GM21825 (cell line): ENCODE measurements around the gene P2RY12.

ENCODE experiments used
- ATAC-seq: cut with Tn5 transposase; IDR thresholded peaks from one replicate; pipeline ENCODE4 v1.9.1; 2021; ENCODE audit warnings: mild to moderate bottlenecking, moderate library complexity; ENCODE audit not compliant: unreplicated experiment

The P2RY12 gene

DNA sequence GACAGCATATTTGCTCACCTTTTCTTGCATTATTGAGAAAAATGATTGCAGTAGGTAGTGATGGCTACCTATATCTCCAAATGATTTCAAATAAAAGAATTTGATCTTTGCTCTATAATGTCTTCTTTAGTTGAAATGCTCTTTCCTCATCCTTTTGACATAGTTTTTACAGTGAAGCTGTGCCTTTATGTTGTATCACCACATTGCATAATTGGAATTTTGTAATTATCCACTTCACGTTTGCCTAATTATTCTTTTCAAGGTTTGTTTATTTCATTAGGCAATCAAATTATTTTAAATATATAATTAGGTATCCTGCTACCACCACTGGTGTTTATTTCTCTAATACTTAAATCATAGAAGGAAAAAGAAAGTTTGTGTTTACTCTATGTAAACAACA lies 33.9 kb downstream of the P2RY12 start:
- ATAC-seq: no peak

DNA sequence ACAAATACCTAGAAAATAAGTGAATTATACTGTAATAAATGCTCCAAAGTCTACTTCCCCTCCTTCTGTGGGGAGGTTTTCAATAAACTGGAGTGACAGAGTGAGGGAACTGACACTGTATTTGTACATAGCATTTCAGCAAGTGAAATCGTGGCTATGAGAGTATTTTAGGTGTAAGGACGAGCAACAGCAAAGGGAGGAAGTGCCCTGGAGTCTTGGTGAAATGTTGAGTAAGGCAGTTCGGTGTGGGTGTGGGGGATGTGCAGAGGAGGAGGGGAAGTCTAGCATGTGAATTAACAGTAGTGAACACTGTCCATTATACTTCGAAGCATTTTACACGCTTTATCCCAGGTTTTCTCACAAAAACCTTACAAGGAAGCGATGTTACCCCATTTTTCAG lies 37.1 kb downstream of the P2RY12 start:
- no peak for ATAC-seq

DNA sequence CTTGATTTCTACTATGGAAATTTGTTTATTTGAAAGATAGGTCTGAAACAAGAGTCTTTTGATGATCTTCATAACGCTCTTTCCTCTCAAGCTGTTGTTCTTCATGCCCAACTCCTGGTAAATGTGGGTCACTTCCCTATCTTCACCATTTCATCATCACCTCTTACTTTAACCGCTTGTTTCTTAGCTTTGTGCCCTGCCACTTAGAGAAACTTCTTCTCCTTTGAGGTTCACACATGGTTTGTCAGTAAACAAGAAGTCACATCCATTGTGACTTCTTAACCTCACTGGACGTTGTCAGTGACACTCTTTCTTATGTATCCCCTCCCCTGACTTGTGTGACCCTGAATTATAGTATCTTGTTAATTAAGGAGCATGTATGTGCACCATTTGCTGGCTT lies 38.3 kb downstream of the P2RY12 start:
- ATAC-seq: no peak

DNA sequence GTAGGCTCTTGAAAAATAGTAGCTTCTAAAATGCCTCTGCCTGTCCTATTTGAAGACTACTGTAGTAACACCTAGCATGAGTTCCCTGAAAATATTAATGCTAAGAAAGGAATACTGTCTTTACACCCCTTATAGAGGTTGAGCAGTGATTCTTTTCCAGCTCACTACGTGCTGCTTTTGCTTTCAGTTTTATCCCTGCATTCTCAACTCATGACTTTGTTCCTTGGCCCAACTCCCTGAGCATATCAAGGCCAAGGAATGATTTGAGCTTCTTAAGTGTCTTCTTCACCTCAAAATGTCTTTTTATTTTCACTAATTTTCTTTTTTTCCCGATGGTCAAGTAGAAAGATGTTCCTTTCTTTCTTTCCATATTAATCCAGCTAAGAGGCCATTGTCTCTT lies 38.7 kb downstream of the P2RY12 start:
- ATAC-seq: no peak

DNA sequence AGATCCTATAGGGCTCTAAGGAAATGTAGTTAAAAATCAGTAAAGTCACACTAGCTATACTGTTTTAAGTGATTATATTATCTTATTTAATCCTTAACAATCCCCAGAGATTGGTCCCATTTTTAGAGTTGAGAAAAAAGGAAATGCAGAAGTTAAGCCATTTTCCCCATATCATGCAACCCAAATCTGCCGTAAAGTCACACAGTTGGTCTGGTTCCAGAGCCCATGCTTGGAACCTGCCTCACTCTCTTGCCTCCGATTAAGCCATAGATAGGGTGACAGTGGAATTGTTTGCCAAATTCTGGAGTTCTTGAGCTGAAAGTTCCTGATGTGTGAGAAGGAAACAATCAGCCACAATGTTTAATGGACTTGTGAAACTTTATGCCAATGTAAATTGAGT lies 52.9 kb downstream of the P2RY12 start:
- no peak for ATAC-seq

DNA sequence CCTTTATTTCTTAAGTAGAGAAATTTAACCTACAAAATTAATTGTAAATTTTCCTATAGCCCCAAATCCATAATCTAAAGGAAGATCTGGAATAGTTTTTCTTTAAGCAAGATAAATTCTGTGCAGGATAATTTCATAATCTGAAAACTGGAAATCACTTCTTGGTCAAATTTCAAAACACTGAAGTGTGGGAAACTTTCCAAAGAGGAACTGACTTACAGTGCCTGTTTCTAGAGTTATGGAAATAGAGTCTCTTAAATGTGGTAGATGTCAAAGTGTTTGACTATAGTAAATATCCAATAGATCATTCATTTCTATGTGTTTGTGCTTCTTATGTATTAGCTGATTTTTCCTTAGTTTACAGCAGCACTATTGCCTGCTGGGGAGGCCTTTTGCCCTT lies 53.7 kb downstream of the P2RY12 start:
- ATAC-seq: no peak

DNA sequence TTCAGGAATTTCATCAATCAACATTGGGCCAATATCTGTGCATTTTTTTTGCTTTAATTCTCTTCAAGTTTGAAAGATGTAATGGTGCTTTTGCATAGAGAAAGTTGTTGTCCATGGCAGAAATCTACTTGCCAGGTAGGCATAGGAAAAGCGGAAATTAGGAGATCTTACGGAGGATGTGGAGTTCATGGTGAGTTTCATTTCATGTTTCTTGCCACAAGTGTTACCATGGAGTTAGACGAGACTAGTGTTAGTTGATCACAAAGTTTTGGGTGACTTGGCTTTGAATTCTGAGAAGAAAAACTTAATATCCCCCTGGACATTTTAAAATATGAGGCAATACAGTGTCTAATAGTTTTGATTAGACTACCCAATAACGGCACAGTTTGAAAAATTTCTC lies 54.2 kb downstream of the P2RY12 start:
- ATAC-seq: no peak

DNA sequence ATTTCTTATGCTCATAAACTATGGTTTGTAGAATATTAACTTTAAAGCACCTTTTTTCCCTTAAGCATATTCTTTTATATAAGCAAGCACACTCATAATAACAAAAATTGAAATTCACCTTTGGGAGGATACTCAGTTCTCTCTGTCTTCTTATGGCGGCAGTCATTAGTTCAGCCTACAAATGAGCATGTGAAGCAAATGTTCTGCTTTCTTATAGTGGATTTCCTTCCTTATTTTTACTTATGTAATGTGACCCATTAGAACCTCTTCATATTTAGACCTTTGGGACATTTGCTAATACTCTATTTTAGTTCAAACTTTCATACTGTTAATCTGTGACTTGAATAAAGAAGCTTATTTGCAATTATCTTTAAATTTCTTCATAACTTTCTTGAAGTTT lies 55.2 kb downstream of the P2RY12 start, which contains the start of gene P2RY13:
Gene P2RY13, minus strand, starts transcription at position 187 of the 400 bp plus-strand sequence. Its CDS starts 21 bp downstream, at position 166.
- no peak for ATAC-seq

DNA sequence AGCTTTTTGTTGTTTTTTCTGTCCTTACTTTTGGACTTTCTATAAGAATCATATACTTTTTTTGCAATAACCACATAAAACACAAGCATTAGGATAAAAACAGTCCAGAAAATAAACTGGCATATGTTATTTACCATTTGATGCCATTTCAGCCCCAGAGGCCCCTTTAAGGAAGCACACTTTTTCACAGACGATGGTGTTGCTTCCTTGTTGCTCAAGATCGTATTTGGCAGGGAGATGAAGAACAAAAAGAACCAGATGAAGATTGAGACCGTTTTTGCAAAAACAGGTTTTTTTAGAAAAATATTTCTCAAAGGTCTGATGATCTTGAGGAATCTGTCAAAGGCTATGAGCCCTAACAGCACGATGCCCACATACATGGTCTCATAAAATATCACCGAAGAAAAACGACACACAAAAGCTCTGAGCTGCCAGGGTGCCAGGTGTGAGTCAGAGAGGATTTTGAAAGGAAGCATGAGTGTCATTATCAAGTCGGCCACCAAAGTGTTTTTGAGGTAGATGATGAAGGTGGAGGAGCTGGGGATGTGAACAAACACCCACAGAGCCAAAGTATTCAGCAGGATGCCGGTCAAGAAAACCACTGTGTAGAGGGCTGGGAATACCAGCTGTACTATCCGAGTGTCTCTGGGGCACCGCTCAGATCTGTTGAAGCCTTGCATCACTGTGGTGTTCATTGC lies 56.1 kb downstream of the P2RY12 start:
- ATAC-seq: no peak

DNA sequence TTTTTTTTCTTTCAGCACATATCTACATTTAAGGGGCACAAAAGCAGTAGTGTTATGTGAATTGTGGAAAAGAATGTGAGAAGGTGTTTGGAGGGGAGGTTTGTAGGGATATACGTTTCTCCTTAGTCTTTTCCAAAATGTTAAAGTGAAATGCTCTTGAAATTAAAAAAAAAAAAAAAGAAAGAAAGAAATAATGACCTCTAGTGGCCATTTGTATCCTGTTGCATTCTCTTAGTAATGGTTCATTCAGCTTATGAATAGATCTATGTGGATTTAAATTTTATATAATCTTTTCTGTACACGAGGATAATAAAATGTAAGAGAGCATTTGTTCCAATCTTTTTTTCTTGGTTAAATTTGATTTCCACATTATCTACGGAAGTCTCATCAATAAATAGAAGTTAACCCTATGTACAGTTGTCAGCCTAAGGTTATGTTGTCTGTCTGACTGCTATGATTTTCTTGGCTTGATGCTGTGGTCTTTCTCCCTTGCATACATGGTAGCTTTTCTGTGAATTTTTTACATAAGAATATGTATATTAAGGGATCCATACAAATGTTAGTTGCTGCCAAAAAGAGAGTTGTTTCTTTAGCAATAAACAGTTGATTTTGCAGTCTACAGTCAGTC lies 56.9 kb downstream of the P2RY12 start:
- no peak for ATAC-seq

DNA sequence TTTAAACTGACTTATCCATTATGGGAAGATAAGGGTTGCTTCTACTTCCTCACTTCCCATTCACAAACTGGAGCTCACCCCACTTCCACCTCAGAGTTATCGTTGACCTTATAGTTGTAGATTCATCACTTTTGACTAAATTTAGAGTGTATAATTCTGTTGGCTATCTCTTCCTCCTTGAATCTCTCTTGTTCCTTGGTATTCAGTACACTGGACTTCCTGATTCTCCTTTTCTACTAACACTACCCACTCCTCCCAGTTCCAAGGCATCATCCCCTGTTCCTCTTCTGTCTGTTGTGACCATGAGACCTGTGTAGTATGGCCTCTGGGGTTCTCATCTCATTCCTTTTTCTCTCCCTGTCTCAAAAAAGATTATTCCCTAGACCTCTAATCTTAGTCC lies 62.0 kb downstream of the P2RY12 start:
- ATAC-seq: no peak

DNA sequence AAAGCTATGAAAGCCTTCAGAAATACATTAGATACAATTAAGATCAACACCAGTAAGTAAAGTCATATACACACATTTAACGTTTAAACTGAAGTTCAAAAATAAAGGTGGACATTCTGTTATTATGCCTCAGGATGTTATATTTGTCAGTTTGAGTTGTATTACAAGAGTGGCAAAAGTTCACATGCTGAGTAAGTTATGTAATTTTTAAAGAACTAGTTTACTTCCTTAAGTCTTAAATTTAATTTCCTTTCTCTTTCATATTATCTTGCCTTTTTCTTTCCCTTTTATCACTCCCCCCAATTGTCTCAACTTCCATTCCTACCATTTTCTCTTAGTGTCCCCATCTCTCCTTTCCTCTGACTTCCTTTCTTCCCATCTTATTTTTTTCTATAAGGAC lies 63.0 kb downstream of the P2RY12 start:
- no peak for ATAC-seq

DNA sequence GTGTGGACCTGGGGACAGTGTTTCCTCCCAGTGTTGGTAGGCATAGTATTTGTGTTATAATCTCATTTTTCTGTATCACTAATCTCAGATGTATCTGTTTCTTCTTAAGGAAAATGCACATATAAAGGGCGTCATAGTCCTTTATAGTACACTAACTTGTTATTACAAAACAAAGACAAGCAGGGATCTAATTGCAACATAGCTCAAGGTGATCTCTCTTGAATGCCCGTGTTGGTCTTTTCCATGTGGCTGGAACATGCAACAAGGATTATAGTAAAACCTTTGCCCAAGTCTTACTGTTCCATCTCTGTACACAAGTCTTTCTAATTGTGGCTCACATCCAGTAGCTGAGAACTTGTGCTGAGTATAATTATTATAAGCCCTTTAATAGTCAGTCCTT lies 64.4 kb downstream of the P2RY12 start:
- ATAC-seq: no peak

DNA sequence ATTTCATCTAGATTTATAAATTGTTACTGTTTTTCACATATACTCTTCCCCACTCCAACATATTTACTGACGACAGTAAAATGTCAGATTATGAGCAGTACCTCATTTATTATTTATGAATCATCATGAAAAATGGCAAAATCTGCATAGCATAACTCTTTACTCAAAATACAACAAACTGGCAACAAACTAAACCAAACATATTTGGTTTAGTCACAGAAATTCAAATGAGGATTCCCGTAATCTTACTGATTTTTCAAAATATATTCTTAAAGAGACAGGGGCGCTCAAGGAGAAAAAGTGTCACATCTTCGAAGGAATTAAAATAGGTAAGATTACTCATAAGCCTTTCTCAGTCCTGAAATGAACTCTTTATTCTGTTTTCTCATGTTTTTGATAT lies 64.9 kb downstream of the P2RY12 start:
- ATAC-seq: no peak

DNA sequence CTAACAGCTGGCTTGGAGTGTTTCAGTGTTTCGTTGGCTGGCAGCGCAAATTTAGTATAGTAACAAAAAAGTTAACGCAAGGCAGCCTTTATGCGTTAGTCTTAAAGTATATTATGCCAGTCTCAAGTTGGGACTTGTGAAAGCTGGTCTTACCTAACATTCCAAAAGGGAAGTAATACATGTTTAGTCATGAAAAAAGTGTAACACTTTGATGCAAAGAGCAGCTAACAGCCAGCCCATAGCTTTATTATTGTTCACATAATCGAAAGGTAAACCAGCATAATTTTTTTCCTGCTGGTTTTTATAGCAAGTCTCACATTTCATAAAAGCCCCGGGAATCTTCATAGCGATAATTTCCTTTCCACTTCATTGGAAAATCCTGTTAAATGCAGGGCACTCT lies 65.6 kb downstream of the P2RY12 start:
- no peak for ATAC-seq

DNA sequence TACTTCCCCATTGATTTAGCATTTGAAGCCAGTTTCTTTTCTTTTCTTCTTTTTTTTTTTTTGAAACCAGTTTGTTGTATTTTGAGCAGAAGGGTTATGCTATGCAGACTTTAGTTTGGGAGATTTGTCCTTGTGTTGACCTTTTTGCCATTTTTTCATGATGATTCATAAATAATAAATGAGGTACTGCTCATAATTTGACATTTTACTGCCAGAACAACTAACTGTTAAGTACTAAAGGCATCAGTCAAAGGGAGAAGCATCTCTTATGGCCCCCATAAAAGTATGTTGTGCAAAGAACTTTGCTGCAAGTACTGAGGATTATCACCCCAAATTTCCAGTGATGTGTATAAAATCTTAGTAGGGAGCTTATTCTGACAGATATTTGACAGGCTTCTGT lies 66.2 kb downstream of the P2RY12 start:
- ATAC-seq: no peak

DNA sequence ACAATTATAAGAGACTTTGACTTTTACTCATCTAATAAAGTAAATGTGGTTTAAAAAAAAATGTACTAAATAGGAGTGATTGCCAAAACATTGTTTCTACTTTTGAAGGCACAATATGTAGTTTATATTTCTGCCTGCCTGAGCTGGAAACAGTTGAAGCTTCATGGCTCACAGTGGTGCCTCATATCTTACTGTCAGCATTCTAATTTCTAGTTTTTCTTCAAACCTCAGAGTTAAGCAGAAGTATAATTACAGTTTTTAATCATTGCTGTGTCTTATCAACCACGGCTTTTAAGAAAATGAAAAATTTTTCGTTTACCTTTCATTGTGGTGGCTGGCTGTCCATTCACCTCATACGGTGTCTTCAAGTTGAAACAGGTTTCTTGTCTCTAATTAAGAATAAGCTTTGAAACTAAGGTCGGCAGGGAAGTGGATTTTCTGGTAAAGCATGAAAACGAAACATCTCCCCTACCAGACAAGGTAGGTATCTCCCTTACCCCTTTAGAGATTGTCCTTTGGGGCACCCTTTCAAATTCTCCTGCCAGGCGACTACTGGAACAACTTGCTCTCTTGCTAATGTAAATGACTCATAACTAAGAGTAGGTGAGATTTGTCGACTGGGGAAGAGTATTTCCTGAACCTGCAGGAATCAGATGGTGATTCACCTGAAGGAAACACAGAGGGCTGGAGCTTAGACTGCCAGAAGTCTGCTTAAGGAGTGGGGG lies 68.1 kb downstream of the P2RY12 start, which contains the start of gene GPR87:
Gene GPR87, minus strand, starts transcription at position 554 of the 725 bp plus-strand sequence. CDS start 16,720 bp downstream, outside the sequence.
- no peak for ATAC-seq

DNA sequence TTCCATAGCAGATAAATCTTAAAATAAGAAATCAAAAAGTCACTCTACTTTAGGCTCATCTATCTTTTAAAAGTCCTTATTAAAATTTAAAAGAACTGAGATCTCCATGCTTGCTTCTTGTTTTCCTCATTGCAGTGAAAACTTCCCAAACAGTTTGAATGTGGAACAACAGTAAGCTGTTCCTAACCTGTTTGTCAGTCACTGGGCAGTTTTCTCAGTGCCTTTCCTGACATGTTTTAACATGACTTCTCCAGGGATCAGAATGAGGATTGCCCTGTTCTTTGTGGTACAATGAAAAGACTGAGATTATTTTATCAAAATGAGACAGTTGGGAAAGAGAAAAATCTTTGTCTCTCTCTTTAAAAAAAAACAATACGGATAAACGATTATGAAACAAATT lies 68.7 kb downstream of the P2RY12 start:
- no peak for ATAC-seq

DNA sequence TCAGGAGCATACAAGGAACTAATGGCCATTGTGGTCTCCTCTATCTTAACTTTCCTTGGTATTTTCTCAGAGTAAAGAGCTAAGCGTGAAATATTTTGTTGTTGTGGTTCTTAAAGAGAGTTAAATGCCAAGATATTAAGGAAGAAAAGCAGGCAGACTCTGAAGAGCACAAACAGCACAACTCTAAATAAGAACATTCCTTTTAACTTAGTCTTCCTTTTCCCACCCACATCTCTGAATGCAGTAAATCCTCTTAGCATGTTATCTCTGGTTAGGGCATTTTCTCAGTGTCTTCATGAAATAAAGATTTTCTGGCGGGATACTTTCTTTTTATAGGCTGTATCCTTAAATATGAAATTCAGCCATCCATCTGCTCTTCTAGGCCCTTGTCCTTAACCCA lies 69.4 kb downstream of the P2RY12 start:
- ATAC-seq: no peak

DNA sequence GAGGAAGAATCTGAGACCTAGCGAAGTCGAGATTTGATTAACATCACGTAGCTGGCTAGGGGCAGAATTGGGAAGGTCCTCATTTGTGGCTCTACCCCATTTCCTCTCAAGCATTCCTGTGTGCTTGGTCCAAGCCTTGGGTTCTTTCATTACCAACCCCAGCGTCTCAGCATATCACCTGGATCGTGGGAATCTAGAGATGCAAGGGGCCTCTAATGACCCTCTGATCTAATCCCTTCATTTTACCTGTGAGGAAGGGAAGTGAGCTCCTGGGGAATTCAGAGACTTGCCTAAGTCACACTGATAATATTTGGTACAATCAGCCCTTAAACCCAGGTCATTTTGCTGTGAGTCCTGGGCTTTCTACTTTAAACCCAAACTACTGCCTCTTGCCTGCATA lies 70.0 kb downstream of the P2RY12 start:
- no peak for ATAC-seq

DNA sequence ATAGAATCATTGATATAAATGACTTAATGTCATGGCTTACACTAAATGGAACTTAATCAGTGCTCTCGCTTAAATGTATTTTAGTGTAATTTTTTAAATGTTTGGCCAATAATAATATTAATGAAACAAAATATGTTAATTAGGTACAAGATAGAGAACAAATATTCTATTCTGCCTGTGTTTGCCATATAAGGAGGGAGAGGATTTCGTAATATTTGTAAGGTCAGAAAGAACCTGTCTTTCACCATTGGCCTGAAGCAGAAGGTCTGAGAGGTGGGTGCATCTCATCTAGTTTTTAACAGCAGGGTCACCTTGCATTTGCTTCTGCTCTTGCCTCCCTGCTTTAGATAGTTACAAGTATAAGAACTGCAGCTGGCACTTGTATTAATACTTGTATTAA lies 70.4 kb downstream of the P2RY12 start:
- ATAC-seq: no peak

DNA sequence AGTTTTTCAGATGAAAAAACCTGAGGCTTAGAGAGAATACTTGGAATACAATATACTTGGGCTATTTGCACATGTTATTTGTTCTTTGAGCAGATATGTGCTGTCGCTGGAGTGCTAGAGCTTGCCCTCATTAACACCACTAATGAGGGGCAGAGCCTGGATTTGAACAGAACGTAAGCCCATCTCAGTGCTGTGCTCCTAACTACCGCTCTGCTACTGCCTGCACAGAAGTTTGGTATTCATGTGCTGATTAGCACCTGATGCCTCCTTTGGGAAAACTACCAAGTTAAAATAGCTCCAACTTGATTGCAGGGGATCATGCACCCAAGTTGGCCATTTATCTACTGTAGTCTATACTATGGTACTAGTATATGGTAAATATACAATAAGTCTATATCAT lies 71.6 kb downstream of the P2RY12 start:
- ATAC-seq: no peak
